ENCODE results near the gene ZNF784.
A peak's percentile ranks its signal among the peaks of the same experiment; 100 is the strongest.
"Not testable (repeated sequence)": the region's sequence is repeated elsewhere in the genome, so short reads cannot be mapped to it uniquely, and the experiment has no call there.

Gene ZNF784

DNA sequence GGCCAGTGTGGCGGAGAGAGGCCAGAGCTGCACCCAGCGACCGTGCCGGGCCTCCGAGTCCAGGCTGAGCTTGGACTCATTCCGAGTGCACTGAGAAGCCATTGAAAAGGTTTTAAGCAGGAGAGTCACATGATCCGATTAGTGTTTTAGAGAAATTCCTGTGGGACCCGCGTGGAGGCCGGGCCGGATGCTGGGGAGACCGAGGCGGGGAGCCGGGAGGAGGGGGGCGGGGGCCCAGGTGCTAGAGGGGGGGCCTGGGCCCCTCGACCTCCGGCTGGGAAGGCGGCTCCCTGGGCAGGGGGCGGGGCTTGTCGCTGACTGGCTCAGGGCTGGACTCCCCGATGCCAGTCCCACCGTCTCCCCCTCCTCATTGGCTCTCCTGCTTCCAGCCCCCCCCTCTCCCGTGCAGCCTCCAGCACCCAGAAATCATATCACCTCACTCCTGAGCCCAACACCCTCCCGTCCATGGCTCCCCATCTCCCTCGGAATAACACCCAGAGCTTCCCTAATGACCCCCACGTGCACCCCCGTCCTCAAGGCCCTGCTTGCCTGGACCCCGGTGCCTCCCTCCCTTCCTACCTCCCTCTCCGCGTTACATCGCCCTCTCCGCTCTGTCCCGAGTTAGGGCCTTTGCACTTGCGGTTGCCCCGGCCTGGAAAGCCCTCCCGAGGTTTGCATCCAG lies 38.6 kb downstream of the ZNF784 start:
- DNase-seq (ENCODE audit: low read depth in 2 of 2) = no peak

DNA sequence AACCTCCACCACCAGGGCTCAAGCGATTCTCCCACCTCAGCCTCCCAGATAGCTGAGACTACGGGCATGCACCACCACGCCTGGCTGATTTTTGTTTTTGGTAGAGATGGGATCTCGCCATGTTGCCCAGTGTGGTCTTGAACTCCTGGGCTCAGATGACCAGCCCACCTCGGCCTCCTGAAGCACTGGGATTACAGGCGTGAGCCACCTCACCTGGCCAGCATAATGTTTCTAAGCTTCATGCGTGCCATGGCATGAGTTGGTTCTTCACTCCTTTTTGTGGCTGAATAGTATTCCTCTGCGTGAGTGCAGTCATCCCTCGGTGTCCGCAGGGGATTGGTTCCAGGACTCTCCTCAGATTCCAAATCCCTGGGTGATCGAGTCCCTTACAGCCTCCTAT lies 39.5 kb downstream of the ZNF784 start:
- DNase-seq (ENCODE audit: low read depth in 2 of 2) = no peak

DNA sequence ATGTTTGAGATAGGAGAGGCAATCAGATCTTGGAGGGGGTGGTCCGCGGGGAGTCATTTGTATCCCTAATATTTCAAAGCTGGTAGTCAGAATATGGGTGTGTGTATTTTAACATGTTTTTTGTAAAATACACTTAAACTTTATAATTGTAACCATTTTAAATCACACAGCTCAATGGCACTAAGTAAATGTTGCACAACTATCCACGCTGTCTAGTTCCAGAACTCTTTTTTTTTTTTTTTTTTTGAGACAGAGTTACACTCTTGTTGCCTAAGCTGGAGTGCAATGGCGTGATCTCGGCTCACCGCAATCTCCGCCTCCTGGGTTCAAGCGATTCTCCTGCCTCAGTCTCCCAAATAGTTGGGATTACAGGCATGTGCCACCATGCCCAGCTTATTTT lies 40.5 kb downstream of the ZNF784 start:
- not testable (repeated sequence) for DNase-seq (ENCODE audit: low read depth in 2 of 2)

DNA sequence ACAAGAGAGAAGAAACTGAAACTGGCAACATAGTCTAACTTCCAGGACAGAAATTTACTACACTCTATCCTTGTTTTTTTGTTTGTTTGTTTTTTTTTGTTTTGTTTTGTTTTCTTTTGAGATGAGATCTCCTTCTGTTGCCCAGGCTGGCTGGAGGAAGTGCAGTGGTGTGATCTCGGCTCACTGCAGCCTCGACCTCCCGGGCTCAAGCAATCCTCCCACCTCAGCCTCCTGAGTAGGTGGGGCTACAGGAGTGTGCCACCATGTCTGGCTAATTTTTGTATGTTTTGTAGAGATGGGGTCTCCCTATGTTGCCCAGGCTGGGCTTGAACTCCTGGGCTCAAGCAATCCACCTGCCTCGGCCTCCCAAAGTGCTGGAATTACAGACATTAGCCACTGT lies 42.1 kb downstream of the ZNF784 start:
- DNase-seq (ENCODE audit: low read depth in 2 of 2) = not testable (repeated sequence)

DNA sequence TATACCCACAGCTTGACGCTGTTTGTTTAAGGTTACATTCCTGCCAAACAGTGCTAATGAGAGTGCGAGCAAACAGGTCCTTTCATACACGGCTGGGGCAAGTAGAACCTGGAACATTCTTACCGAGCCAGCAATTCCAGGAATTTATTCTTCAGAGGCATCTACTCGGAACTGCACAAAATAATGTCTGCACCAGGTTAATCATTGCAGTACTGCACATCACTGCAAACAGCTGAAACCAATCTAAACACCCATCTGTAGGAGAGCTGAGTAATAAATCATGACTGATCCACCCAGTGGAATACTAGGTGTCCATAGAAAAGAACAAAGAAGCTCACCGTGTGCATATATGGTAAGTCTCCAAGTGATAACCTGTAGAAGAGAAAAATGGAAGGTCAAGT lies 42.5 kb downstream of the ZNF784 start:
- DNase-seq (ENCODE audit: low read depth in 2 of 2) = no peak

DNA sequence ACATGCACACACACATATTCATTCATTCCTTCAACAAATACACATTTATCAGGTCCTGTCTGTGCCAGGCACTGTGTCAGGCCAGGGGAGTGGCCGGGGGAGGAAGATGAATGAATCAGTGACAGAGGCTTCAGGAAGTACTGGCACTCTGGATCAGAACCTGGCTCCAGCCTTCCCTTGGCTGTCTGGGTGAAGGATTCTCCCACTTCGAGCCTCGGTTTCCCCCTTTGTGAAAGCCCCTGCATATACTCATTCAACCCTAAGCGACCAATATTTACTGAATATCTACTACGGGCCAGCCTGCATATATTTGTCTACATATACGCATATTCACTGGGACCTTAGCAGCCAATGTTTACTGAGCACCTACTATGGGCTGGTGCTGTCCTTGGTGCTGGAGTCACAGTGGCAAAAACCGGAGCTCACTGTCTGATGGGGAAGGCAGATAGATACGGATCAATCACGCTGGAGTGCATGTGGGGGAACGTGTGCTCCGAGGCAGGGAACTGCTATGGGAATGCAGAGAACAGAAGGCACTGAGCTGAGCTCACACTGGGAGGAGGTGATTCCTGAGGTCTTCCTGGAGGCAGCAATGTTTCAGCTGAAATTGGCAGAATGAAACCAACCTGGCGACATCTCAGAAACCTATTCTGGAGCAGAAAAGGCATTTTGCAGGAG lies 43.1 kb downstream of the ZNF784 start:
- no peak for DNase-seq (ENCODE audit: low read depth in 2 of 2)

DNA sequence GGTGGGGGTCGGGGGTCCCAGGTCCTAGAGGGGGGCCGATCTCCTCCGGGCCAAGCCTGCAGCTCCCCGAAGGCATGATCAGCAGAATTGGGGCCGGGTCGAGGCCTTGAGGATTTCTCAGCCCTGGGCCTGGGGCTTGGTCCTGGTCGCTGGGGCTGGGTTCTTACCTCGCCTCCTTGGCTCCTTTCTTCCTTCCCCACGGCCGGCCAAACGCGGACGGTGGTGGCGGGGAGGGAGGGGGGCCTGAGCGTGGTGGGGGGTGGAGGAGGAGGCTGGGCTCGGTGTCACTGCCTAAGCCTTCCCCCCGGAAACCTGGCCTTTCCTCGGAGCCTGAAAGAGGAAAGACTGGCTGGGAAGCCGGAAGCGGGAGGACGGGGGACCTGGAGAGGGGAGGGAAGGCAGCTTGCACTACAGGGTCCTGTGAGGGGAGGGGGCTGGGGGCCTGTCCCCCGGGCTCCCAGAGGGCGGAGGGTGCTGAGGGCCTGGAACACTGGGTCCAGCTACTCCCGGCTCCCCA lies 43.7 kb downstream of the ZNF784 start, which contains the start of gene ZNF579:
Gene ZNF579, minus strand, starts transcription at position 221 of the 517 bp plus-strand sequence. CDS start 1,209 bp downstream, outside the sequence.
- DNase-seq (ENCODE audit: low read depth in 2 of 2) = peak; percentile 69 to 73

DNA sequence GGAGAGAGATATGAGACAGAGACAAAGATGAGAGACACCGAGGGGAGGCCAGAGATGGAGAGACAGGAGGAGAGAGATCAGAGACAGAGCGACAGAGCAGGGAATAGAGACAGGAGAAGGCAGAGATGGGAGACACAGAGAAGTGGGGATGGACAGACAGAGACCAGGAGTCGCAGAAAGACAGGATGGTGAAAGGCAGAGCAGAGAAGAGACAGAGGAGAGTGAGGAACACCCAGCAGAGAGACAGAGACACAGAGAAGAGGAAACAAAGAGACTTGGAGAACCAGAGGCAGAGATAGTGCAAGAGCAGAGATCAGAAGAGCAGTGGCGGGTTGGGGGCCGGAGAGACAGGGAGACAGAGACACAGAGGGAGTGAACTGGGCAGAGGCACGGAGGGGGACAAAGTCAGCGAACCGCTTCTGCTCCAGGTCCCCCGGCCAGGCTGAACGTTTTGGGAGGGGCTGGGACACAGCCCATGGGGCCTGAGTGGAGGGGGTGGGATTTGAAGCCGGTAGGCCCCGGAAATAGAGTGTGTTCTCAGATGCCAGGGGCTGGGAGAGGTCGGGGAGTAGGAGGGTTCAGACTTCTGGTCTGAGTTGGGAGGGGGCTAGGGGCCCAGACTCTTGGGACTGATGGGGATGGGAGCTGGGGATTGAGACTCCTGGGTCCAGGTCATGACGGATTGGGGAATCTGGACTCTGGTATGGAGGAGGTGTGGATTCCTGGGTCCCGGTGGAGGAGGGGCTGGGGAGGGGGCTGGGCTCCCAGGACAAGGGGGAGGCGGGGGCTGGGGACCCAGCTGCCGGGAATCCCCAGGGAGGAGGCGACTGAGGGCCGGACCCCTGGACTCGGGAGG lies 44.4 kb downstream of the ZNF784 start:
- DNase-seq (ENCODE audit: low read depth in 2 of 2) = no peak

DNA sequence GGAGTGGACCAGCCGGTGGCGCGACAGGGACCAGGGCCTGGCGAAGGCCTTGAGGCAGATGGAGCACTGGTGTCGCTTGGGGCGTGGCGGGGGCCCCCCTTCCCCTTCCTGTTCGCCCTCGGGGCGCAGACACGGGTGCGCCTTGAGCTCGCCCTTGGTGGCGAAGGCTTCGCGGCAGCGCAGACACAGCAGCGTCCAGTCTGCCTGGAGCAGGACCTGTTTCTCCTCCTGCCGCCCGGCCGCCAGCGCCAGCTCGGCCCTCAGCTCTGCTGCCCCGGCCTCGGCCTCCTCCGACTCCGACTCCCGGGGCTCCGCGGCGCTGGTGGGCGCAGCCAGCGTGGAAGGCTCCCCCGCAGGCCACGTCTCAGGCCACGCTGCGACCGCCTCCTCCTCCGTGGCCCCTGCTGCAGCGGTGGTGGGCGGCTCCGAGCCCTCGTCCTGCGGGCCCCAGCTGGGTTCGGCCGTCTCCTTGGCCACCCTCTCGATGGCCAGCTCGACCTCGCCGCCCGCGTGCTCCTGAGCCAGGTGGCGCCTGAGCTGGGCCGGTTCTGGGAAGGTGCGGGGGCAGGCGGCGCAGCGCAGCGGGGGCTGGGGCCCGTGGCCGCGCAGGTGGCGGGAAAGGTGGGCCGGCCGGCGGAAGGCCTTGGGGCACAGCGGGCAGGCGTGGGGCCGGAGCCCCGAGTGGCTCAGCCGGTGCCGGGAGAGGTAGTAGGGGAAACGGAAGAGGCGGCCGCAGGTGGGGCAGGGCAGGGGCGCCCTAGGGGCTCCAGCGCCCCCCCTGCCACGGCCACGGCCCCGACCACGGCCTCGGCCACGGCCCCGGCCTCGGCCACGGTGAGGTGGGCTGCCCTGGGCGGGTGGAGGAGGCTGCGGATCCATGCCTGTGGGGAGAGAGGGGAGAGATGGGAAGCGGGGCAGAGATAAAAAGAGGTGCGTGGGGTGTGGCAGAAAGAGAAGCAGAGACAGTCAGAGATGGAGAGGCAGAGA lies 45.3 kb downstream of the ZNF784 start:
- DNase-seq (ENCODE audit: low read depth in 2 of 2) = no peak

DNA sequence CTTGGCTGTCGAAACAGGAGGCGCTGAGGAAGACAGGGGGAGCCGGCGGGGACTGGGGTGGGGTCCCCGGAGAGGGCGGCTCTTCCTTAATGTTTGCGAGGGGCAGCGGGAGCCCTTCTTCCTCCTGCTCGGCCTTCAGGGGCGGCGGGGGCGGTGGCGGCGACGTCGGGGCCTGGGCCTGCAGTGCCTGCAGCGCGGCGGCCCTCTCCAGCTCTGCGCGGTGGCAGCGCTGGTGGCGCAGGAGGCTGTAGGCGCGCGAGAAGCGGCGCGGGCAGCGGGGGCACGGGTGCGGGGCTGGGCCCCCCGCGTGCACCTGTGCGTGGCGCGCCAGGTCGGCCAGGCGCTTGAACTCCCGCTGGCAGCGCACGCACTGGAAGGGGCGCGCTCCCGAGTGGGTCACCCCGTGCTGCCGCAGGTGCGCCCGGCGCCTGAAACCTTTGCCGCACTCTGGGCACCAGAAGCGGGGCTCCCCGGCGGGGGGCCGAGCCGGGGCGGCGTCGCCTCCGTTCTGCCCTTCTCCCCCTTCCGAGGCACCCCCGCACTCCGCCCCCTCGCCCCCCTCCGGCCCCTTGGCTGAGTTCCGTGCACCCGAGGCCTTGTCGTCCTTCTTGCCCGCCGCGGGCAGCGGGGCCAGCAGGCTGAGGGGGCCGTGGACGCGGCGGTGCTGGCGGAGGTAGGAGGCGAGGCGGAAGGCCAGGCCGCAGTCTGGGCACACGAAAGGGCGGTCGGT lies 46.2 kb downstream of the ZNF784 start:
- DNase-seq (ENCODE audit: low read depth in 2 of 2) = no peak

DNA sequence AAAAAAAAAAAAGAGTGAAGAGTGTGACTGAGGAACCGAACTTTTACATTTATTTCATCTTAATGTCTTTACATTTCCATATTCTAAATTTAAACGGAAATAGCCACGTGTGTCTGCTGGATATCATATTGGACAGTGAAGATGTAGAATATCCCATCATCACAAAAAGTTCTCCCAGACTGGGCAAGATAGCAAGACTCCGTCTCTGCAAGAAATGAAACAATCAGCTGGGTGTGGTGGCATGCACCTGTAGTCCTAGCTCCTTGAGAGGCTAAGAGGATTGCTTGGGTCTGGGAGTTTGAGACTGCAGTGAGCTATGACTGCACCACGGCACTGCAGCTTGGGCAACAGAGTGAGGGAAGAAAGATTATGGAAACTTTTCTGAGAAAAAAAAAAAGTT lies 47.6 kb downstream of the ZNF784 start:
- DNase-seq (ENCODE audit: low read depth in 2 of 2) = no peak

DNA sequence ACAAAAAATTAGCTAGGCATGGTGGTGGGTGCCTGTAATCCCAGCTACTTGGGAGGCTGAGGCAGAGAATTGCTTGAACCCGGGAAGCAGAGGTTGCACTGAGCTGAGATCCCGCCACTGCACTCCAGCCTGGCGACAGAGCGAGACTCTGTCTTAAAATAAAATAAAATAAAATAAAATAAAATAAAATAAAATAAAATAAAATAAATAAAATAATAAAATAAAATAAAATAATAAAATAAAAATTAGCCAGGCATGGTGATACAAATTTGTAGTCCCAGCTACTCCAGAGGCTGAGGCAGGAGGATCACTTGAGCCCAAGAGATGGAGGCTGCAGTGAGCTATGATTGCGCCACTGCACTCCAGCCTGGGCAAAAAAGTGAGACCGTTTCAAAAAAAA lies 50.4 kb downstream of the ZNF784 start:
- DNase-seq (ENCODE audit: low read depth in 2 of 2) = not testable (repeated sequence)

All from stimulated activated CD8-positive, alpha-beta memory T cell treated with anti-CD3 and anti-CD28 coated beads, Interleukin-15, amount 100 ng/mL, for 48 hours (primary cell).